ENCODE data around the gene KIRREL1.

Gene KIRREL1

DNA sequence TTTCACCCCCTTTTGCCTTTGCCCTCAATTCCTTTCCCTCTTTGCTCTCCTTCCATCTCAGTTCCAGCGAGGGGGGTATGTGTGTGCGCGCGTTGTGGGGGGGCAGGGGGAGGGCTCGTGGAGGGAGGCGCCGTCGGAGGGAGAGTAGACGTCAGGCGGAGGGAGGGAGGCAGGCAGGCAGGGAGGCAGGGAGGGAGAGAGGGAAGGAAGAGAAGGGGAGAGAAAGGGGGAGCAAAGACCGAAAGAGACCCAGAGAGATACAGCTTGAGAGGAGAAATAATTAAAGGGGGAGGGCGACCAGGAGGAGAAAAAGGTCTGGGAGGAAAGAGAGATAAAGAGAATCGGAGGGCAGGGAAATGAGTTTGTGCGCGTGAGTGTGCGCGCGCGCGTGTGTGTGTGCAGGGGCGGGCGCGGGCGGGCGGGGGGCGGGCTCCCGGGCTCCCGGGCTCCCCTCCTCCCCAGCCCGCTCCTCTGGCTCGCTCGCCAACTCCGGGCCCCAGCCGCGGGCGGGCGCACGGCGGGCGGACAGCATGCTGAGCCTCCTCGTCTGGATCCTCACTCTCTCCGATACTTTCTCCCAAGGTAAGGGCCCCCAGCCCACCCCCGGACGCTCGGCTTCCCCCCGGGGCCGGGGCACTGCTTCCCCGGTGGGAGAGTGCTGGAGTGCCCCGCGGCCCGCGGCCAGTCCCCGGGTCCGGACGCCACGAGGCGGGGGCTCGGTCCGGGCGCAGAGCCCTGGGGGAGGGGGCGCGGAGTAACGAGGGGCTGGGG is at the start of gene KIRREL1:
KIRREL1 (plus strand) TSS at position 499 of the 771 bp plus-strand sequence; CDS start at position 531, 32 bp downstream.
- peak; percentile 79 for DNase-seq (ENCODE audit: low spot score)

DNA sequence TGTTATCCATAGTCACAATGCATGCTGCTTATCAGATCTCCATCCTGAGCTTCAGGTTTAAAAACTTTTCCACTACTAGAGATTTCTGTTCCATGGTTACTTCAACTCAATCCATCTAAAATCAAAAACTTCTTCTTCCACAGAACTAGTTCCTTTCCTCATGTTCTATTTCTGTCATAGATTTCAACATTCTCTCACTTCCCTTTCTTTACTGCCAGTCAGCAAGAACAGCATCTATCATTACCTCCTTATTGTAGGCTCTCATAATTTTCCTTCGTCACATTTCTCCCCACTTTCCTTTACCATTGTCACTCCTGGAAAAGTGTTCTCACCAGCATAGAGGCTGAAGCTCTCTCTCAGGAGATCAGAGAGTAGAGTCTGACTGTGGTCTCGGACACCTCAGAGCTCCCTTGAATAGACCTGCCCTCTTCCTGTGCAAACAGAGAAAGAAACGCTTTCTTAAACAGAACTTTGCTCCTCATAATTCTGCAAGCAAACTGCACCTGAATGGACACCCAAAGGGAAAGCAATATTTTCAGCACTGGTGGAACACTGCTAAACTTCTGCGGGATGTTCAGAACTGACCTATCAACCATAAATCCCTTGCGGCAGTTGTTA is 48.7 kb upstream of the KIRREL1 start:
- no peak for DNase-seq (ENCODE audit: low spot score)

DNA sequence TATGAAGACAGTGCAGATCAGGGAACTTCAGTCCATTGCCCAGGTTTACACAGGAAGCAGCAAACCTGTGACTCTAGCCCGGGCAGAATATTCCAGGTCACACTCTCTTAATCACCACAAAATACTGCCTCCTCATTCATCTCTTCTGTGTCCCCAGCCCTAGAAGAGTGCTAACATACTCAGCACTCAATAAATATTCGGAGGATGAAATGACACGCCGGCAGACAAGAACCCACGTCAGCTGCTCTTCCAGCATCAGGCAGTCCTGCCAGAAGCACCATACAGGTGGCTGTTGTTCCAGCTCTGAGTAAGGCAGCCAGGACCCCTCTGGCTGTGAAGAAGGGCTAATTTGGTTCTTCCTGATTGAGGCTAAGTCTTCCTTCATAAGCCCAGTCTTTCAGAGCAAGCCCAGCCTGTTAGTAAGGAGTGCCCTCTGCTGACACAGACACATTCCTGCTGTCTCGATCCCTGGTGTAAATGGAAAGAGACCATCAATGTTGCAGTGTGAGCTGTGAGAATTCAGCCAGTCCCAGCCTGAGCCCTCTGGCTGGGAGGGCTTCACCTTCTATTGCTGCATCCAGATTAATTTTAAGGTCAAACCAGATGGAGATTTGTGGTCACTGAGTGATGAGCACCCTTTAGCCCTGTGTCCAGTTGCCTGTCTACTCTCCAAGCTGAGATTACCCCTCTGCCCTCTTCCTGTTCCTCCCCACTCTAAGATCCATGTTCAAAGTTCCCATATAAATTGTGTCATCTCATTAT is 45.0 kb upstream of the KIRREL1 start:
- DNase-seq (ENCODE audit: low spot score): peak; percentile 50

DNA sequence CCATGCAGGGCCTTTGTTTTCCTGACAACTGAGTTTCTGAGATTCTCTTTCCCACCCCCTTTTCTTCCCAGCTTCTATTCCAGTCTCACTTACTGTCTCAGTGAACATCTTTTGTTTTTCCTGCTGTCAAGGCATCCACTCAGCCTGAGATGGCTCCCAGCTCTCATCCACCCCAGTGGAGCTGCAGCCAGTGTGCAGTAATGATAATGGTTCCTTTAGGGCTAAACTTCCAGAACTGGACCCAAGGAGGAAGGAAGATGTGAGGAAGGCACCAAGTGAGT is 44.4 kb upstream of the KIRREL1 start:
- no peak for DNase-seq (ENCODE audit: low spot score)

DNA sequence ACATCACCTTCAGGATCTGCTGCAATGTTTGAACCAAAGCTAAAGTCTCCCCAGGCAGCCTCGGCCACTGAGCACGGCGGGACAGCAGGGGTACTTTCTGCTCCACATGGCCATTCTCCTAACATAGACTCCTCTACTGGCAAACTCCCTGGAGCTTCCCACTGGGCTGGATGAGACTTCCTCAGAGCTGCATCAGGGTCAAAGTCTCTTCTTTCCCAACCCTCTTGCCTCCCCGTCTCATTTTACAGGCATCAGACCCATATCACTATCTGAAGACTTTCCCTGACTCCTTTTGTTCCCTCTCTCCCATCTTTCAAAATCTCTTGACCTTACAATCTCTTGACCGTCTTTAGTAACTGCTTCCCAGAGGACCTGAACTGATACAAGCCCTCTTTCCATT is 42.2 kb upstream of the KIRREL1 start:
- DNase-seq (ENCODE audit: low spot score): no peak

DNA sequence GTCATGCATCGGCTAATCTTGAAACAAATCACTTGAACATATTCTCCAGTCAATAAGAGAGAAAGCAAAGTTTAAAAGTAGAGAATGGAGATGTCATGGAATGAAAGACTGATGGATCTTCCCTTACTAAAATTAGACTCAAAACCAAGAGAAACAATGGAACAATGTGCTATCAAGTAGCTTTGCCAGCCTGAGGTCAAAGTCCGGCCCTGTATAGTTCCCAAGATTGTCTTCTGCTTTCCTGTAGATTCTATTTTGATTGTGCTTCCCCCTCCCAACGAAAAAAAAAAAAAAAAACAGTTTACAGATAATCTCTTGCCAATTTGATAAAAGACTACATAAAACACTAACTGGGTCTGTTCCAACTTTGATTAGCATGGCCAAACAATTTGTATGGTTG is 40.8 kb upstream of the KIRREL1 start:
- DNase-seq (ENCODE audit: low spot score): no peak

DNA sequence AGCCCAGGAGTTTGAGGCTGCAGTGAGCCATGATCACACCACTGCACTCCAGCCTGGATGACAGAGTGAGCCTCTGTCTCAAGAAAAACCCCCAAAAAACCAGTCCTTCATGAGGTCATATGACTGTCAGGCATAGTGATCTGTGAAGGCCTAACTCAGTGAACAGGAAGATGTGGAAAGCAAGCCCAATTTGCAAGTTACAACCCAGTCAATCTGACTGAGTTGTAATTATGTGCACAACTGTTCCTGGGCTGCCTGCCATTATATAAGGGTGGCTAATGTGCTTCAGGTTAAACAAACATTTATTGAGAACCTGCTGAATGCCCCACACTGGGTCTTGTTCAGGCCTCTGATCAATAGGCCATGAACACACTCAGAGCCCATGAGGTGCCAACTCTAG is 38.2 kb upstream of the KIRREL1 start:
- DNase-seq (ENCODE audit: low spot score): no peak

DNA sequence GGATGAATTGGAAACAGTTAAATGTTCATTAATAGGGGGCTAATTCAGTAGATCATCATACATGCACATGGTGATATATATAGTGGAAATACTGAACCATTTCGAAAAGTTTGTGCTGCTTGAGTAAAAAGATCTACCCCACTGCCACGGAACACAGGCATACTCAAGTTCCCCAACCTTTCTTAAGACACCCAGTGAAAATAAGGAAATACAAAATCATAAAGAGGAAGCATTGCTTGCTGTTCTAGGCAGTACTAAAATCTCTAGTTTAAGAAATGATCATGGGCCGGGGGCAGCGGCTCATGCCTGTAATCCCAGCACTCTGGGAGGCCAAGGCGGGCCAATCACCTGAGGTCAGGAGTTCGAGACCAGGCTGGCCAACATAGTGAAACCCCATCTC is 37.6 kb upstream of the KIRREL1 start:
- no peak for DNase-seq (ENCODE audit: low spot score)

DNA sequence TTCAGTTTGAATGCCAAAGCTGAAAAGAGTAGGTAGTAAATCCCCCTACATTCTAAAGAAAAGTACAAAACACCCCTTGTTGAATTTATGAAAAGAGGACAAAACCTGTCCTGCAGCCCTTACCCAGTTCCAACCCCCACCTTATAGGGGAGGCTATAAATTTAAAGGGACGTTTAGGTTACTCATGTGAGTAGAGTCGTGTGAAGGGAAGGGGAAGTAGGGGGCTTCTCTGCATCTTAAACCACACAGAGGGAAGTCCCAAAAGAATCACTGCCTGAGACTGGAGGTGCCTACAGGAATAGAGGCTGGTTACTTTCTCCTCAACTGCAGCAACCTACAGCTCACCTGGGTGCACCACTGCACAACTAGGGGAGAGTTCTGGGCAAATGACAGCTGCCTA is 36.7 kb upstream of the KIRREL1 start:
- no peak for DNase-seq (ENCODE audit: low spot score)

DNA sequence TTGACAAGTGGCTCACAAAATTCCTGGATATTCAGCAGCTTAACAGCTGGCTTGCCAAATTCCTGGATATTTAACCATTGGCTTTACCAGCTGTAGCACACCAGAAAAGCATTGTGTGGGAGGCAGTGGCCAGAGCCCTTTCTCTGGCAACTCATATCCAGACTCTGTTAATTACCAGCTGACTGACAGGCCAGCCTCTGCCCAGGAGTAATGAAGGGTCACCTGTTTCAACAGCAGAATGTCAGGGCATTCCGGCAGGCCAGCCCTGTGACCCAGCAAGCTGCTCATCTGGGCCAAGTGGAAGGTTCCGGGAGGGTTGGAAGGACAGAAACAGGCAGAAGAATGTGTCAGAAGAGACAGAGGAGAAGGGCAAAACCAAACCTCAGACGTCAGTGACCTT is 35.2 kb upstream of the KIRREL1 start:
- DNase-seq (ENCODE audit: low spot score): no peak

DNA sequence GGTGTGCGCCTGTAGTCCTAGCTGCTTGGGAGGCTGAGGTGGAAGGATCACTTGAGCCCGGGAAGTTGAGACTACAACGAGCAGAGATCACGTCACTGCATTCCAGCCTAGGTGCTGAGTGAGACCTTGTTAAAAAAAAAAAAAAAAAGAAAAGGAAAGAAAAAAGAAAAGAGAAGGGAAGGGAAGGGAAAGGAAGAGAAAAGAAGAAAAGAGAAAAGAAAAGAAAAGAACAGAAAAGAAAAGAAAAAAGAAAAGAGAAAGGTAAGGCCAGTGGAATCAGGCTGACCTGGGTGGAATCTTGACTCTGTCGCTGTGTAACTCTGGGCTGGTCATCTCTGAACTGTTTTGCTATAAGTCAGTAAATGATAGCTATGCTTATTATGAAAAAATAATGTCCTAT is 33.7 kb upstream of the KIRREL1 start:
- no peak for DNase-seq (ENCODE audit: low spot score)

DNA sequence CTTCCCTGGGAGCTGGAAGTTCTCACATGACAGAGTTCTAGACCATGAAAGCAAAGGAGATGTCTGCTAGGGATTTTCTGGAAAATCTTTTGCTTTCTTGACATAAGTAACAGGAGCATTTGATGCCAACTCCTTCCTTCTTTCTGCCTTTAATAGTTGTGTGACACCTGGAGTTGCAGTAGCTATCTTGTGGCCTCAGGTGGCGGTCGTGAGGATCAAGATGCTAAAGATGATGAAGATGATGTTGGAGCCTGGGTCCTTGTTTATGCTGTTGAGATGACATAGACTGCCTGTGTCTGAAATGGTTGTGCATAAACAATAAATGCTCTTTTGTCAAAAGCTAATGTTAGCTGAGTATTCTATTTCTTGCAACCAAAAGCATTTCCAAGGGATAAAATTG is 32.7 kb upstream of the KIRREL1 start:
- DNase-seq (ENCODE audit: low spot score): no peak

DNA sequence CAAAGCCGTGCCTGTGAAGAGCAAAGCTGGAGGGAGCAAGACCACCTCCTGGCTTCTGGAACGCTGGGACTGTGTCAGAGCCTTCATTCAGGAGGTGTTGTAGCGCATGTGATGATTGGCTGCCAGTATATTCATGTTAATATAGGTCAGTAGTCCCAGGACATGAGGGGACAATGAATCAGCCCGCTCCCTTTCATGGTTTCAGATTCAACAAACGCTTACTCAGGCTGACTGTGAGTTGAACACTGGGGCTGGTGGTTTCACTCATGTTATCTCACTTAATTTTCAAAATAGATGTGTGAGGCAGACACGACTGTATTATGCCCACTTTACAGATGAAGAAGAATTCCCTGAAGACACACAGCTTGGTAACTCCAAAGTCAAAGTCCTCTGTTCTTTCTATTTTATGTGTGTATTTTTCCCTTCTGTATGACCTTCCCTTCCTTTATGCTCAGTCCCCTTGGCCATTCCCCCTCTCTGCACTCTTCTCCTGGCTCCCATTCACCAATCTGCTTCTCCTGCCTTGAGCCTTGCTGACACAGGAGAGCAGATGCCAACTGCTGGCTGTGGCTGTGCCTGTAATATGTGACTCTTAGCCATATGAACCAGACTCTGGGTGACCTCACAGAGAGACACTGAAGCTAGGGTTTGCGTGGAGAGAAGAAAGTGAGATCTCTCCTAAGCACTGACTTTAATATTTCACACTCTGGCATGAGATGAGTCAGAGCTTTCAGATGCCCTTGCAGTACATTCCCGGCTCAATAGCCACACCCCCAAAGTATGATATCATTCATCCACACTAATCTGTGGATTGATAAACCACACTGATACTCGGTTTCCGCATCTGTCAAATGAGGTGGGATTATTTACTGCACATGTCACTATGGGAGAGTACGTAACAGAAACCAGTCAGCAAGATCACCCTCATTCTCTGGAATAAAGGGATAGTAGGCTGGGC is 31.4 kb upstream of the KIRREL1 start:
- DNase-seq (ENCODE audit: low spot score): no peak

DNA sequence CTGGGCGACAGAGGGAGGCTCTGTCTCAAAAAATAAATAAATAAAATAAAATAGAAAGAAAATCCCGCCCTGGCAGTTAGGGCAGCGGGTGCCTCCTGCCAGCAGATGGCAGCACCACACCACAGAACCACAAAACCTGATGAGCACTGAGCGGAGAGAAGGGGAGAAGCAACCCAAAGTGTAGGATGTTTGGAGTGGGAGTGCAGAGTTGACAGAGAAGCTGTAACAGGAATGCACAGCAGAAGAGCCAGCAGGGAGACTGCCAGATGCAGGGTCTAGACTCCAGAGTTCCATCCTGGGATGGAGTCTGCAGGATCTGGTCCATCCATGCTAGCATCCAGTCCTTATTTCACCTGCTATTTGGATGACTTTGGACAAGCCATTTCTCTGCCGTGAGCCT is 29.7 kb upstream of the KIRREL1 start:
- DNase-seq (ENCODE audit: low spot score): peak; percentile 89

DNA sequence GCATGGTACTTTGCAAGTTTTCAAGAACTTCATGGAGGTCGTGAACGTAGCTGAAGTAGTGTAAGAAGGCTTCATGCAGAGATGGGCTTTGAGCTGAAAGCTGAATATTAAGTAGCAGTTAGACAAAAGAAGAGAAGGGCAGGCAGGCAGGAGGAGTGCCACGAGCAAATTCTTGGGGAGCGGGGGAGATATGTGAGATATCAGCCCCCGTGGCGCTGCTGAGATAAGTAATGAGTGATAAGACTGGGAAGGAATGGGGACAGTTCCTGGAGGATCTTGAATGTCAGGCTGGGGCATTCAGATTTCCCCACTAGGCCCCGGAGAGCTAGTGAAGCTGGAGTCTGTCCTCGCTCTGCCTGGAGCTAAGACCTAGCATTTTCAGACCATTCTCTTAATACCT is 27.9 kb upstream of the KIRREL1 start:
- DNase-seq (ENCODE audit: low spot score): no peak

DNA sequence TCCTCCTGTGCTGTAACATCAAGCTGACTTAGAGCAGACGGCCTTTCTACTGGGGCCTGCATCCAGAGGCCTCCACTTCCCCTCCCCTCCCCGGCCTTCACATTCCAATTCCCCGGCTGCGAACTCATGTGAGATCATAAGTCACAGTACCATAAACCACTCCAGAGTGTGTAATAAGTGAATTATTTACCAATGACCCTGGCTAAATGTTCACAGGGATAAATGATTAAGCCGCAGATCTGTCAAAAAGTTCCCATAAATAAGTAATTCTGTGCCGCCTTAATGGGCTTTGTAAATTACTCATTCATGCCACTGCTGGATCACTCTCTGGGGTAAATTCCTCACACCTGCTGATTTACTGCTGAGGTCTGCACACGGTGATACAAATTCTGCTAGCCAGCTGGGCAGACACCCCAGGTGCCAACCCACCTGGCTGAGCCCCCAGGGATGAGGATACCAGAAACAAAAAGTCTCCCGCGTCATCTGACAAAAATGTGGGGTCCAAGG is 27.4 kb upstream of the KIRREL1 start:
- no peak for DNase-seq (ENCODE audit: low spot score)

DNA sequence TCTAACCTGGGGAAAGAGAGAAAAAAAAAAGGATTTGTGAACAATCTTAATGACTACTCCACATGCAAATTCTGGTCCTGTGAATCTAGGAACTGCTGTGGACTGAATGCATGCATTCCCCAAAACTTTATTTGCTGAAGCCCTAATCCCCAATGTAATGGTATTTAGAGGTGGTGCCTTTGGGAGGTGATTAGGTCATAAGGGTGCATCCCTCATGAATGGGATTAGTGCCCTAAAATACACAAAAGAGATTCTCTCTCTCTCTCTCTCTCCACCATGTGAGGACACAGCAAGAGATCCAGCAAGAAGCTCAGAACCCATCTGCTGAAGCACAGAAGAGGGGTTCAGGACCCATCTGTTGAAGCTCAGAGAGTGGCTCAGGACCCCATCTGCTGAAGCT is 26.2 kb upstream of the KIRREL1 start:
- DNase-seq (ENCODE audit: low spot score): no peak

DNA sequence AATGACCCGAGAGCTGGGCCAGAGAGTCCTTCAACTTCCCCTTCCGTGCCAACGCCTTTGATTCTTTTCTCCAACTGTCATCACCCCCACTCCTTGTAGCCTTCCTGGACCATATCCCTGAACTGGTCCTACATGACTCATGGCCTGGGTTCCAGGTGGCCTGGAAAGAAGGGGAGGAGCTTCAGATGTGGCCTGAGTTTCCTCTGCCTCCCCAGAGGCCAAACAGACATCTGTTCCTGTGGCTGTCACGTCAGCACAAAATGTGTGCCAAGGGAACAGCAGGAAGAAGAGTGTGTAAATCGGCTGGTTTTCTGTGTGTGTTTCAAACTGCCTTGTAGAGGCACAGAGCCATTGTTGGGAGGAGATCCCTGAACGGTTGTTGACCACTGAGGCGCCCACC is 24.9 kb upstream of the KIRREL1 start:
- no peak for DNase-seq (ENCODE audit: low spot score)

DNA sequence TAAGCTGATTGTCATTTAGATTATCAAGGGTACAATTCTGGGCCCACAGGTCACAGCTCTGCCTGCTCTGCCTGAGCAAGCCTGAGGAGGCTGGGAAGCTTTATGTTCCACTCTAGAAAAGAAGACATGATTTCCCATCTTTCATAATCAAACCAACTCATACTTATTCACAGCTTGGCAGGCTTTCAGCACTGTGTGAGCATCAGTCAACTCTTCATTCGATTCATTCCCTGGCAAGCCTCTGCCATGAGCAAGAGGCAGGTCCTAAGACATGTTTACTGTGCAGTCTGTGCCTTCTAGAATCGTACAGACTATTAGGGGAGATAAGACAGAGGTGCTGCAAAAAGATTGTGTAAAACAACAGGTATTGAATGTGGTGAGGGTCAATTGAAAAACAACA is 24.5 kb upstream of the KIRREL1 start:
- no peak for DNase-seq (ENCODE audit: low spot score)

DNA sequence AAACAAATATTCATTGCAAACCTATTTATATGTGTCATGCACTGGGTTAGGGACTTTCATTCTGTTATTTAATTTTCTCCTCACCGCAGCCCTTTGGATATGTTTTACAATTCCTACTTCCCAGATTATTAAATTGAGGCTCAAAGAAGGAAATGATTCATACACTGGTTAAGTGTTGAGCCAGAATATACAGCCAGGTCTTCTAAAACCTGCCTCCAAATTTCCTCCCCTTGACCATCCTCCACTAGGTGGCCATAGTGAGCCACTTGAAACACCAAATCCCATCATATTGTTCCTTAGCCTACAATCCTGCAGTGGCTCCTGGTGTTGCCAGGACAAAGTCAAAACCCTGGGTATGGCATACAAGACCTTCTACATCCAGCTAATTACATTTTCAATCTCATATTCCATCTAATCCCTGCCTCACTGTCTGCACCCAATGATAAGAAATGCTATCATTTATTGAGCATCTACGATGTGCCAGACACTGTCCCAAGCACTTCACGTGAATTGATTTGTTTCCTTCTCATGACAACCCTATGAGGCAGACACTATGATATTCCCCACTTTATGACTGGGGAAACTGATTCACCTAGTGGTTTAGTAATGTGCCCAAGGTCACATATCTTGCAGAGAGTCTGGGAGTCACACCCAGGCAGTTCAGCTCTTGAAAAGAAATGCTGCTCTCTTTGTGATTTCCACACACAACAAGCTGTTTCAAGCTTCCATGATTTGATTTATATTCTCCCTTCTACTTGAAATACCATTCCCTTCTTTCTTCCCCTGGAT is 23.6 kb upstream of the KIRREL1 start:
- DNase-seq (ENCODE audit: low spot score): peak; percentile 75

DNA sequence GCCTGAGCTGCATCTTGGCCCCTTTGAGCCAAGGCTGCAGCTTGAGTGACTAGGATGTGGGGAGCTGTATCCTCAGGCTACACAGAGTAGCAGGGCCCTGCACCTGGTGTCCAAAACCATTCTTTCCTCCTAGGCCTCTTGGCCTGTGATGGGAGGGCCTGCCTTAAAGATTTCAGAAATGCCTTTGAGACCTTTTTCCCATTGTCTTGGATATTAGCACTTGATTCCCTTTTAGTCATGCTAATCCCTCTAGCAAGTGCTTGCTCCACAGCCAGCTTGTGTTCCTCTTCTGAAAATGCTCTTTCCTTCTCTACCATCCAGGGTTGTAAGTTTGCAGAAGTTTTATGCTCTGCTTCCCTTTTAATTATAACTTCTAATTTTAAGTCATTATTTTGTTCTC is 21.7 kb upstream of the KIRREL1 start:
- no peak for DNase-seq (ENCODE audit: low spot score)

Measured in D341Med (cell line).